ENCODE measurements around the gene SDK1. TPM values are rescaled to one million over a fixed set of nuclear protein-coding genes. Genes with fewer than 3 reads are reported as not detected.

Gene SDK1
- total and polyA plus RNA-seq, 2 of the 8 experiments (the other 6 are each of a cell fraction or from before 2014, with no cell fraction given): 3.3 to 7.2 TPM

- Histone ChIP-seq H3K4me3 (ENCODE audit: extremely low read depth in 1 of 4, insufficient read depth in 2 of 4, low read depth in 3 of 4, low read length in 4 of 4) (no peak overlapping the region), H2BK120ac (replicated peaks; ENCODE audit: low read depth, low read length) (no peak overlapping the region), H2BK5ac (ENCODE audit: low read depth, low read length) (no peak overlapping the region), H3K4me1 (replicated peaks in 1 of 4; ENCODE audit: control insufficient read depth in 3 of 4, insufficient read depth in 4 of 4, low read length in 3 of 4) (peaks cover 0 to 5% (median 2%) of the 10 kb centered on the region in 4 experiments; a peak in 2 of 7 replicates), H3K4ac (replicated peaks; ENCODE audit: insufficient read length, low read depth, low read length) (no peak overlapping the region), H3K18ac (ENCODE audit: extremely low read depth, low read length) (no peak overlapping the region), H3K9ac (replicated peaks in 1 of 4; ENCODE audit: extremely low read depth in 1 of 4, low read depth in 3 of 4, low read length in 3 of 4) (no peak overlapping the region), H3K23ac (ENCODE audit: insufficient read length) (no peak overlapping the region), H2BK20ac (ENCODE audit: low read length) (no peak overlapping the region), H2BK12ac (ENCODE audit: low read depth, low read length) (no peak overlapping the region), H2AK5ac (ENCODE audit: low read depth, low read length) (no peak overlapping the region), H3K14ac (ENCODE audit: insufficient read length) (no peak overlapping the region), H4K5ac (ENCODE audit: insufficient read length, low read depth, low read length) (no peak overlapping the region), H3K79me1 (ENCODE audit: low read depth, low read length) (no peaks in the 10 kb centered on the region), H3K36me3 (ENCODE audit: control insufficient read depth in 2 of 4, insufficient read depth in 4 of 4, low read length in 3 of 4) (no peaks in the 10 kb centered on the region), H4K20me1 (replicated peaks in 1 of 2; ENCODE audit: control insufficient read depth in 1 of 2, insufficient read depth in 2 of 2, low read length in 2 of 2) (no peaks in the 10 kb centered on the region), H3K56ac (replicated peaks; ENCODE audit: insufficient read length, low read depth, low read length) (no peak overlapping the region), H3K27ac (ENCODE audit: low read depth, low read length) (no peak overlapping the region), H2AFZ (ENCODE audit: low read length) (no peak overlapping the region), H3K23me2 (ENCODE audit: low read depth, low read length) (no peaks in the 10 kb centered on the region), H3K79me2 (ENCODE audit: control insufficient read depth in 1 of 2, insufficient read depth in 2 of 2, low read length in 2 of 2) (no peaks in the 10 kb centered on the region), H3K9me3 (ENCODE audit: insufficient read depth in 2 of 2, low read depth in 1 of 2, low read length in 1 of 2) (no peaks in the 10 kb centered on the region), H2BK15ac (ENCODE audit: low read length) (no peak overlapping the region; the same call in 1 of the 2 replicates), H3K27me3 (replicated peaks in 1 of 4; ENCODE audit: control insufficient read depth in 3 of 4, extremely low read depth in 1 of 4, insufficient read depth in 3 of 4, low read length in 3 of 4) (no peaks in the 10 kb centered on the region), H3K4me2 (ENCODE audit: insufficient read depth in 1 of 2, low read depth in 2 of 2, low read length in 2 of 2) (no peak overlapping the region), H4K8ac (ENCODE audit: extremely low read depth, insufficient read depth, low read length) (no peak overlapping the region), H4K91ac (replicated peaks; ENCODE audit: insufficient read length, low read length) (no peak overlapping the region)
- ChIA-PET CTCF (ENCODE audit: partially characterized antibody) (interaction anchor here (1.7 to 1.9 kb wide), 3 partner anchors 17 to 75 kb away, joined by 3 to 6 read pairs (median 6); no protein-coding TSS in a partner anchor), POLR2A (ENCODE audit: partially characterized antibody) (no interaction called here)
- FAIRE-seq: no peak
- TF ChIP-seq RXRA (IDR thresholded peaks at IDR 0.05; ENCODE audit: insufficient read depth, low read depth, low read length): no peak
- no peak for TF ChIP-seq NRF1 (IDR thresholded peaks at IDR 0.05; ENCODE audit: low read depth, low read length)
- TF ChIP-seq PHF8 (conservative IDR thresholded peaks at IDR 0.05; ENCODE audit: low read depth, low read length): no peak
- no peak for TF ChIP-seq TEAD4 (IDR thresholded peaks at IDR 0.05; ENCODE audit: low read depth, low read length)
- no peak for TF ChIP-seq SP1 (IDR thresholded peaks at IDR 0.05; ENCODE audit: low read depth, low read length)
- TF ChIP-seq TBP (IDR thresholded peaks at IDR 0.05; ENCODE audit: low read depth, low read length): no peak
- no peak for TF ChIP-seq RFX5 (IDR thresholded peaks at IDR 0.05; ENCODE audit: borderline replicate concordance, low read depth, low read length)
- no peak for TF ChIP-seq CHD2 (IDR thresholded peaks at IDR 0.05; ENCODE audit: low read length)
- no peak for TF ChIP-seq ASH2L (IDR thresholded peaks at IDR 0.05; ENCODE audit: low read length)
- no peak for TF ChIP-seq SP2 (IDR thresholded peaks at IDR 0.05; ENCODE audit: low read length)
- DNase-seq (ENCODE audit: low read depth in 1 of 2, low spot score in 2 of 2): no peak
- WGBS, 2 experiments (ENCODE audit: extremely low coverage in 1 of 2, insufficient coverage in 1 of 2, insufficient read length in 1 of 2, insufficient replicate concordance in 2 of 2, low coverage in 1 of 2, low lambda C conversion rate in 2 of 2, missing lambda C conversion rate in 1 of 2): 89% methylated on average over 4 of the region's 4 CpGs; no CpG with 5 or more reads in 1 of the 2 experiments
Observed at GRCh38 chr7:4028221-4028620, 727.2 kb downstream of the SDK1 start.
